Glomerular visceral epithelial cell (primary cell): Measurements from ENCODE around the gene CA14.
"Not testable (repeated sequence)": the region's sequence is repeated elsewhere in the genome, so short reads cannot be mapped to it uniquely, and the experiment has no call there.

ENCODE experiments used
- DNase-seq: peaks from one replicate; pipeline ENCODE4 v3.0.0-alpha.2; 2016; ENCODE audit errors: extremely low spot score

CA14 gene

GRCh38 chr1:150235852-150236613 lies 21.5 kb upstream of the CA14 start, which contains the start of gene ANP32E:
Gene ANP32E, minus strand, starts transcription at chr1:150236112. Its CDS starts 326 bp downstream, at chr1:150235786.
- DNase-seq: peak; percentile 99

- no peak for DNase-seq
Observed at GRCh38 chr1:150236614-150237100, 20.9 kb upstream of the CA14 start.

- not testable (repeated sequence) for DNase-seq
Observed at GRCh38 chr1:150237176-150237575, 20.4 kb upstream of the CA14 start.

GRCh38 chr1:150237746-150238145 lies 19.8 kb upstream of the CA14 start:
- DNase-seq: no peak

GRCh38 chr1:150243003-150243402 lies 14.6 kb upstream of the CA14 start:
- DNase-seq: no peak

GRCh38 chr1:150249936-150250335 lies 7.6 kb upstream of the CA14 start:
- DNase-seq: no peak

- no peak for DNase-seq
Observed at GRCh38 chr1:150256198-150256553, 1.4 kb upstream of the CA14 start.

GRCh38 chr1:150256554-150257341 lies 826 bp upstream of the CA14 start:
- no peak for DNase-seq

- DNase-seq: no peak
Observed at GRCh38 chr1:150259217-150259616, 1.6 kb downstream of the CA14 start.

- peak; percentile 26 for DNase-seq
Observed at GRCh38 chr1:150259758-150260669, 2.4 kb downstream of the CA14 start.

GRCh38 chr1:150261367-150261766 lies 3.8 kb downstream of the CA14 start:
- DNase-seq: no peak

- DNase-seq: no peak
Observed at GRCh38 chr1:150262388-150263320, 5.1 kb downstream of the CA14 start.

GRCh38 chr1:150263549-150263948 lies 6.0 kb downstream of the CA14 start:
- no peak for DNase-seq

GRCh38 chr1:150267896-150268295 lies 10.3 kb downstream of the CA14 start:
- no peak for DNase-seq

GRCh38 chr1:150268340-150268704 lies 10.7 kb downstream of the CA14 start:
- DNase-seq: peak; percentile 32

- DNase-seq: peak; percentile 96
Observed at GRCh38 chr1:150268705-150269403, 11.3 kb downstream of the CA14 start, which contains the start of gene APH1A. Gene APH1A, minus strand, starts transcription at chr1:150269016. Its CDS starts 206 bp downstream, at chr1:150268810.

GRCh38 chr1:150269451-150269850 lies 11.9 kb downstream of the CA14 start:
- DNase-seq: no peak

- DNase-seq: no peak
Observed at GRCh38 chr1:150271291-150271959, 13.9 kb downstream of the CA14 start.

- DNase-seq: no peak
Observed at GRCh38 chr1:150273311-150273710, 15.7 kb downstream of the CA14 start.
